ENCODE data around the gene ADGRV1. TPM values are rescaled to one million over a fixed set of nuclear protein-coding genes. Genes with fewer than 3 reads are reported as not detected.
A peak's percentile ranks its signal among the peaks of the same experiment; 100 is the strongest.
"Not testable (repeated sequence)": the region's sequence is repeated elsewhere in the genome, so short reads cannot be mapped to it uniquely, and the experiment has no call there.

Gene ADGRV1
- total RNA-seq, 2 donors from 2014 or later = 0.44 to 0.52 TPM

- Mint-ChIP-seq H3K4me3 (peak overlapping the region; percentile 86), H3K36me3 (ENCODE audit: low read depth) (no peaks in the 10 kb centered on the region), H3K27me3 (peaks cover 80% of the 10 kb centered on the region), H3K27ac (no peak overlapping the region), H3K4me1 (peaks cover 15% of the 10 kb centered on the region)
- ATAC-seq (no peak), DNase-seq (no peak)
- no peaks in the 10 kb centered on the region for H3K9me3 ChIP-seq (ENCODE audit: control insufficient read depth, low read length, poor library complexity, severe bottlenecking)
Measured at GRCh38 chr5:90557871-90558270, 726 bp upstream of the ADGRV1 start.

GRCh38 chr5:90560771-90561170, 2.2 kb downstream of the ADGRV1 start:
- H3K4me1 Mint-ChIP-seq = peaks cover 15% of the 10 kb centered on the region
- no peak overlapping the region for H3K27ac Mint-ChIP-seq
- ATAC-seq = no peak
- peaks cover 61% of the 10 kb centered on the region for H3K27me3 Mint-ChIP-seq
- no peaks in the 10 kb centered on the region for H3K9me3 ChIP-seq (ENCODE audit: control insufficient read depth, low read length, poor library complexity, severe bottlenecking)
- no peak overlapping the region for H3K4me3 Mint-ChIP-seq
- DNase-seq = no peak
- H3K36me3 Mint-ChIP-seq (ENCODE audit: low read depth) = no peaks in the 10 kb centered on the region

GRCh38 chr5:90561766-90562165, 3.2 kb downstream of the ADGRV1 start:
- Mint-ChIP-seq H3K27ac (no peak overlapping the region), H3K27me3 (peaks cover 51% of the 10 kb centered on the region), H3K36me3 (ENCODE audit: low read depth) (no peaks in the 10 kb centered on the region), H3K4me3 (no peak overlapping the region), H3K4me1 (peaks cover 15% of the 10 kb centered on the region)
- ATAC-seq = no peak
- H3K9me3 ChIP-seq (ENCODE audit: control insufficient read depth, low read length, poor library complexity, severe bottlenecking) = no peaks in the 10 kb centered on the region
- no peak for DNase-seq

GRCh38 chr5:90562341-90562740, 3.7 kb downstream of the ADGRV1 start:
- Mint-ChIP-seq H3K36me3 (ENCODE audit: low read depth) (no peaks in the 10 kb centered on the region), H3K27ac (no peak overlapping the region), H3K27me3 (peaks cover 45% of the 10 kb centered on the region), H3K4me1 (peaks cover 15% of the 10 kb centered on the region), H3K4me3 (no peak overlapping the region)
- DNase-seq (no peak), ATAC-seq (no peak)
- H3K9me3 ChIP-seq (ENCODE audit: control insufficient read depth, low read length, poor library complexity, severe bottlenecking) = no peaks in the 10 kb centered on the region

GRCh38 chr5:90563108-90563507, 4.5 kb downstream of the ADGRV1 start:
- Mint-ChIP-seq H3K4me3 (no peak overlapping the region), H3K4me1 (peaks cover 10% of the 10 kb centered on the region), H3K27ac (no peak overlapping the region), H3K36me3 (ENCODE audit: low read depth) (no peaks in the 10 kb centered on the region), H3K27me3 (peaks cover 40% of the 10 kb centered on the region)
- ATAC-seq (no peak), DNase-seq (no peak)
- no peaks in the 10 kb centered on the region for H3K9me3 ChIP-seq (ENCODE audit: control insufficient read depth, low read length, poor library complexity, severe bottlenecking)

GRCh38 chr5:90565491-90565890, 6.9 kb downstream of the ADGRV1 start:
- no peaks in the 10 kb centered on the region for H3K9me3 ChIP-seq (ENCODE audit: control insufficient read depth, low read length, poor library complexity, severe bottlenecking)
- H3K36me3 Mint-ChIP-seq (ENCODE audit: low read depth) = no peaks in the 10 kb centered on the region
- no peak overlapping the region for H3K4me3 Mint-ChIP-seq
- H3K4me1 Mint-ChIP-seq = no peaks in the 10 kb centered on the region
- no peak for DNase-seq
- no peak for ATAC-seq
- H3K27me3 Mint-ChIP-seq = peaks cover 26% of the 10 kb centered on the region
- H3K27ac Mint-ChIP-seq = no peak overlapping the region

GRCh38 chr5:90569084-90569483, 10.5 kb downstream of the ADGRV1 start:
- DNase-seq (no peak), ATAC-seq (no peak)
- Mint-ChIP-seq H3K4me3 (no peak overlapping the region), H3K27ac (no peak overlapping the region), H3K27me3 (peaks cover 31% of the 10 kb centered on the region), H3K4me1 (no peaks in the 10 kb centered on the region), H3K36me3 (ENCODE audit: low read depth) (no peaks in the 10 kb centered on the region)
- no peaks in the 10 kb centered on the region for H3K9me3 ChIP-seq (ENCODE audit: control insufficient read depth, low read length, poor library complexity, severe bottlenecking)

GRCh38 chr5:90570034-90570433, 11.4 kb downstream of the ADGRV1 start:
- H3K4me3 Mint-ChIP-seq = no peak overlapping the region
- ATAC-seq = no peak
- H3K9me3 ChIP-seq (ENCODE audit: control insufficient read depth, low read length, poor library complexity, severe bottlenecking) = no peaks in the 10 kb centered on the region

GRCh38 chr5:90571147-90571773, 12.7 kb downstream of the ADGRV1 start:
- Mint-ChIP-seq H3K27me3 (peaks cover 27% of the 10 kb centered on the region), H3K4me1 (no peaks in the 10 kb centered on the region), H3K4me3 (no peak overlapping the region), H3K36me3 (ENCODE audit: low read depth) (no peaks in the 10 kb centered on the region), H3K27ac (no peak overlapping the region)
- ATAC-seq (no peak), DNase-seq (no peak)
- H3K9me3 ChIP-seq (ENCODE audit: control insufficient read depth, low read length, poor library complexity, severe bottlenecking) = no peaks in the 10 kb centered on the region

More at GRCh38 chr5:90570034-90570433, 11.4 kb downstream of the ADGRV1 start:
- DNase-seq = no peak
- peaks cover 27% of the 10 kb centered on the region for H3K27me3 Mint-ChIP-seq
- H3K4me1 Mint-ChIP-seq = no peaks in the 10 kb centered on the region
- no peaks in the 10 kb centered on the region for H3K36me3 Mint-ChIP-seq (ENCODE audit: low read depth)
- H3K27ac Mint-ChIP-seq = no peak overlapping the region

GRCh38 chr5:90575712-90576111, 17.1 kb downstream of the ADGRV1 start:
- H3K4me1 Mint-ChIP-seq = no peaks in the 10 kb centered on the region
- no peak overlapping the region for H3K4me3 Mint-ChIP-seq
- H3K27me3 Mint-ChIP-seq = peaks cover 18% of the 10 kb centered on the region
- H3K9me3 ChIP-seq (ENCODE audit: control insufficient read depth, low read length, poor library complexity, severe bottlenecking) = no peaks in the 10 kb centered on the region
- no peak for ATAC-seq
- no peaks in the 10 kb centered on the region for H3K36me3 Mint-ChIP-seq (ENCODE audit: low read depth)
- H3K27ac Mint-ChIP-seq = no peak overlapping the region
- DNase-seq = no peak

GRCh38 chr5:90576566-90576965, 18.0 kb downstream of the ADGRV1 start:
- not testable (repeated sequence) for H3K4me1 Mint-ChIP-seq; H3K4me3 Mint-ChIP-seq; H3K27ac Mint-ChIP-seq; H3K36me3 Mint-ChIP-seq (ENCODE audit: low read depth); ATAC-seq; DNase-seq; H3K9me3 ChIP-seq (ENCODE audit: control insufficient read depth, low read length, poor library complexity, severe bottlenecking)
- H3K27me3 Mint-ChIP-seq = peaks cover 11% of the 10 kb centered on the region

GRCh38 chr5:90579905-90580304, 21.3 kb downstream of the ADGRV1 start:
- not testable (repeated sequence) for H3K27me3 Mint-ChIP-seq; H3K4me3 Mint-ChIP-seq; DNase-seq; H3K4me1 Mint-ChIP-seq; H3K36me3 Mint-ChIP-seq (ENCODE audit: low read depth); H3K9me3 ChIP-seq (ENCODE audit: control insufficient read depth, low read length, poor library complexity, severe bottlenecking); ATAC-seq; H3K27ac Mint-ChIP-seq

- Mint-ChIP-seq H3K36me3 (ENCODE audit: low read depth) (no peaks in the 10 kb centered on the region), H3K27ac (no peak overlapping the region), H3K27me3 (peaks cover 15% of the 10 kb centered on the region), H3K4me3 (no peak overlapping the region), H3K4me1 (no peaks in the 10 kb centered on the region)
- H3K9me3 ChIP-seq (ENCODE audit: control insufficient read depth, low read length, poor library complexity, severe bottlenecking) = no peaks in the 10 kb centered on the region
- ATAC-seq (no peak), DNase-seq (no peak)
Measured at GRCh38 chr5:90581956-90582355, 23.4 kb downstream of the ADGRV1 start.

- H3K9me3 ChIP-seq (ENCODE audit: control insufficient read depth, low read length, poor library complexity, severe bottlenecking) = no peaks in the 10 kb centered on the region
- ATAC-seq (no peak), DNase-seq (no peak)
- no peak overlapping the region for H3K4me3 Mint-ChIP-seq
- no peak overlapping the region for H3K27ac Mint-ChIP-seq
- H3K4me1 Mint-ChIP-seq = no peaks in the 10 kb centered on the region
- H3K27me3 Mint-ChIP-seq = peaks cover 35% of the 10 kb centered on the region
- H3K36me3 Mint-ChIP-seq (ENCODE audit: low read depth) = peaks cover 3% of the 10 kb centered on the region
Measured at GRCh38 chr5:90585337-90585986, 26.9 kb downstream of the ADGRV1 start.

Measured in T-helper 17 cell (primary cell).